Measurements from ENCODE around the gene PPP3CA.

DNA sequence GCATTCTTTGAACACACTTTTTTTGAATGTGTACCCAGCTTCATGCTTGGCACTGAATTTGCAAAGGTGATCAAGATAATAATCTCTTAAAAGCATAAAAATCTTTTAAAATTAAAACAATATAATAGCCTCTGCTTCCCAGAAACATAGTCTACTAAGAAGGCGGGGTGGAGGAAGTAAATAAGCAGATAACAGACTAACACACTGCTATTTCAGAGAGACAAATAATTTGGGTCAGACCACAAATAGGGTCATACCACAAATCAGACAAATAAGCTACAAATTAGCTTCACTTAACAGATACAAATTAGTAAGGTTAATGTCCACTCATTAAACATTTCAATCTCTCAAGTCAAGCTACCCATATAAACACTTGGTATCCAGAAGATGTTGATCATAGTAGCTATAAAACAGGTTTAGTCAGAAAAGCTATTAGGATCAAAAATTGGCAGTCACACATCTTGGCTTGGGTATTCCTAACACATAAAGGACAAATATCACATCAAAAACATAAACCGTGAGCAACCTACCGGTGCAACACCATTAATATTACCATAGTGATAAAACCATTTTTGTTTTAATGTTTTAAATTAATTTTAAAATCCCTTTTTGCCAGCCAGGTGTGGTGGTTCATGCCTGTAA is 47.3 kb downstream of the PPP3CA start:
- TF ChIP-seq, protein P1, sequence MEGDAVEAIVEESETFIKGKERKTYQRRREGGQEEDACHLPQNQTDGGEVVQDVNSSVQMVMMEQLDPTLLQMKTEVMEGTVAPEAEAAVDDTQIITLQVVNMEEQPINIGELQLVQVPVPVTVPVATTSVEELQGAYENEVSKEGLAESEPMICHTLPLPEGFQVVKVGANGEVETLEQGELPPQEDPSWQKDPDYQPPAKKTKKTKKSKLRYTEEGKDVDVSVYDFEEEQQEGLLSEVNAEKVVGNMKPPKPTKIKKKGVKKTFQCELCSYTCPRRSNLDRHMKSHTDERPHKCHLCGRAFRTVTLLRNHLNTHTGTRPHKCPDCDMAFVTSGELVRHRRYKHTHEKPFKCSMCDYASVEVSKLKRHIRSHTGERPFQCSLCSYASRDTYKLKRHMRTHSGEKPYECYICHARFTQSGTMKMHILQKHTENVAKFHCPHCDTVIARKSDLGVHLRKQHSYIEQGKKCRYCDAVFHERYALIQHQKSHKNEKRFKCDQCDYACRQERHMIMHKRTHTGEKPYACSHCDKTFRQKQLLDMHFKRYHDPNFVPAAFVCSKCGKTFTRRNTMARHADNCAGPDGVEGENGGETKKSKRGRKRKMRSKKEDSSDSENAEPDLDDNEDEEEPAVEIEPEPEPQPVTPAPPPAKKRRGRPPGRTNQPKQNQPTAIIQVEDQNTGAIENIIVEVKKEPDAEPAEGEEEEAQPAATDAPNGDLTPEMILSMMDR (IDR thresholded peaks at IDR 0.05) = no peak
- TF ChIP-seq POLR2A (IDR thresholded peaks at IDR 0.05) = no peak

Data from lower leg skin (tissue), 3 donors.